OCI-LY7 (cell line): ENCODE results near the gene GLB1L2.

Experiments
- EZH2phosphoT487 ChIP-seq: fragments of 200-600 bp; sonication (generic); IDR thresholded peaks from 2 replicates; pipeline ENCODE4 v1.6.1; 2018; ENCODE audit warnings: low read depth, borderline replicate concordance, mild to moderate bottlenecking, mixed run types, antibody characterized with exemption, low read length, moderate library complexity, mixed read lengths
- TF ChIP-seq, protein P1 (sequence below): fragments of 200-600 bp; sonication (generic); conservative IDR thresholded peaks from 2 replicates; pipeline ENCODE4 v1.5.1; 2014; ENCODE audit warnings: mild to moderate bottlenecking, antibody characterized with exemption, low read length, moderate library complexity, mixed read lengths

- TF ChIP-seq, protein P1, sequence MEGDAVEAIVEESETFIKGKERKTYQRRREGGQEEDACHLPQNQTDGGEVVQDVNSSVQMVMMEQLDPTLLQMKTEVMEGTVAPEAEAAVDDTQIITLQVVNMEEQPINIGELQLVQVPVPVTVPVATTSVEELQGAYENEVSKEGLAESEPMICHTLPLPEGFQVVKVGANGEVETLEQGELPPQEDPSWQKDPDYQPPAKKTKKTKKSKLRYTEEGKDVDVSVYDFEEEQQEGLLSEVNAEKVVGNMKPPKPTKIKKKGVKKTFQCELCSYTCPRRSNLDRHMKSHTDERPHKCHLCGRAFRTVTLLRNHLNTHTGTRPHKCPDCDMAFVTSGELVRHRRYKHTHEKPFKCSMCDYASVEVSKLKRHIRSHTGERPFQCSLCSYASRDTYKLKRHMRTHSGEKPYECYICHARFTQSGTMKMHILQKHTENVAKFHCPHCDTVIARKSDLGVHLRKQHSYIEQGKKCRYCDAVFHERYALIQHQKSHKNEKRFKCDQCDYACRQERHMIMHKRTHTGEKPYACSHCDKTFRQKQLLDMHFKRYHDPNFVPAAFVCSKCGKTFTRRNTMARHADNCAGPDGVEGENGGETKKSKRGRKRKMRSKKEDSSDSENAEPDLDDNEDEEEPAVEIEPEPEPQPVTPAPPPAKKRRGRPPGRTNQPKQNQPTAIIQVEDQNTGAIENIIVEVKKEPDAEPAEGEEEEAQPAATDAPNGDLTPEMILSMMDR = no peak
- no peak for TF ChIP-seq EZH2phosphoT487
Observed at GRCh38 chr11:134291196-134291595, 40.6 kb upstream of the GLB1L2 start.
